ENCODE data around the gene TASOR2. TPM values are rescaled to one million over a fixed set of nuclear protein-coding genes. Genes with fewer than 3 reads are reported as not detected.

Gene TASOR2
- total and polyA plus RNA-seq, 9 of the 15 experiments (the other 6 are each of a cell fraction or from before 2014, with no cell fraction given): 12.7 to 75.3 (median 52.3) TPM

GRCh38 chr10:5634918-5635317, 49.7 kb upstream of the TASOR2 start:
- WGBS (ENCODE audit: insufficient coverage, low coverage, missing lambda C conversion rate): 3% methylated on average over 7 of the region's 7 CpGs
- no peak for TF ChIP-seq HOXB6 (CRISPR knock-in tag; IDR thresholded peaks at IDR 0.05; ENCODE audit: borderline replicate concordance)
- TF ChIP-seq ZNF79 (CRISPR knock-in tag; IDR thresholded peaks at IDR 0.05; ENCODE audit: low read depth): no peak
- no peak for TF ChIP-seq POLR2A (conservative IDR thresholded peaks at IDR 0.05)
- no peak for TF ChIP-seq CBX5 (IDR thresholded peaks at IDR 0.05; ENCODE audit: borderline replicate concordance, low read depth)
- no peak for TF ChIP-seq NELFE (IDR thresholded peaks at IDR 0.05; ENCODE audit: insufficient read depth, insufficient read length)
- TF ChIP-seq ZNF507 (tag; conservative IDR thresholded peaks at IDR 0.05): no peak
- no peak for TF ChIP-seq CBX1 (IDR thresholded peaks at IDR 0.05; ENCODE audit: low read depth)
- TF ChIP-seq CEBPB (tag; IDR thresholded peaks at IDR 0.05): no peak
- no peak for TF ChIP-seq ZKSCAN3 (CRISPR knock-in tag; IDR thresholded peaks at IDR 0.05)
- no peak for TF ChIP-seq PHB2 (IDR thresholded peaks at IDR 0.05; ENCODE audit: low read depth)
- TF ChIP-seq KDM2B (CRISPR knock-in tag; IDR thresholded peaks at IDR 0.05): no peak
- TF ChIP-seq ETS2 (tag; IDR thresholded peaks at IDR 0.05; ENCODE audit: borderline replicate concordance, poor library complexity, severe bottlenecking): no peak
- TF ChIP-seq SETDB1 (IDR thresholded peaks at IDR 0.05; ENCODE audit: low read length): no peak
- TF ChIP-seq MAFF (IDR thresholded peaks at IDR 0.05; ENCODE audit: low read length): no peak
- TF ChIP-seq MEF2A (IDR thresholded peaks at IDR 0.05; ENCODE audit: control insufficient read depth, low read depth, low read length): no peak
- no peak for TF ChIP-seq ADNP (tag; IDR thresholded peaks at IDR 0.05)
- TF ChIP-seq MYBL2 (IDR thresholded peaks at IDR 0.05; ENCODE audit: low read depth): no peak
- no peak for TF ChIP-seq MYBL2 (CRISPR knock-in tag; IDR thresholded peaks at IDR 0.05; ENCODE audit: borderline replicate concordance)
- no peak for TF ChIP-seq GTF2E2 (tag; IDR thresholded peaks at IDR 0.05)
- Histone ChIP-seq H3K4me2 (ENCODE audit: insufficient read depth, low read length) (no peak overlapping the region), H3K36me3 (ENCODE audit: control insufficient read depth, insufficient read depth, low read length) (peaks cover 6% of the 10 kb centered on the region; the same call in 1 of the 3 replicates), H3K27me3 (ENCODE audit: control insufficient read depth in 2 of 2, insufficient read depth in 2 of 2, low read length in 2 of 2) (peaks cover 13 to 35% of the 10 kb centered on the region in 2 experiments), H3K9me1 (ENCODE audit: control insufficient read depth, insufficient read depth, low read length) (no peaks in the 10 kb centered on the region), H3K4me3 (no peak overlapping the region), H3K27ac (ENCODE audit: extremely low read depth, low read depth, low read length) (no peak overlapping the region), H3K79me2 (ENCODE audit: control insufficient read depth, insufficient read depth, low read length) (no peaks in the 10 kb centered on the region), H3K4me1 (replicated peaks in 1 of 2; ENCODE audit: control insufficient read depth in 2 of 2, insufficient read depth in 2 of 2, low read length in 2 of 2) (no peaks in the 10 kb centered on the region), H2AFZ (ENCODE audit: low read depth, low read length) (no peak overlapping the region), H3K9ac (ENCODE audit: insufficient read depth in 1 of 2, low read depth in 2 of 2, low read length in 2 of 2) (no peak overlapping the region), H3K9me3 (replicated peaks; ENCODE audit: control insufficient read depth, insufficient read depth, low read depth, low read length) (no peaks in the 10 kb centered on the region), H4K20me1 (replicated peaks; ENCODE audit: control insufficient read depth, insufficient read depth, low read length) (no peaks in the 10 kb centered on the region)
- ChIA-PET POLR2A (interaction anchor here (0.8 kb wide), 1 partner anchor 178 kb away, joined by 3 read pairs; no protein-coding TSS in a partner anchor), CTCF (ENCODE audit: low intra/inter-chr PET ratio) (no interaction called here)
- no peak for FAIRE-seq
- intact Hi-C loops (cut with micrococcal nuclease) (loop anchor here (10.0 kb wide), 1 partner anchor 100 kb away; no protein-coding TSS in a partner anchor), in situ Hi-C loops (cut with MboI) (no loop called here)
- no TSS peak for BruUV-seq (replicated peaks)
- DNase-seq (ENCODE audit: extremely low read depth in 1 of 4, low spot score in 3 of 4): no peak
- no peak for ATAC-seq

All from K562 (cell line).